ENCODE measurements around the gene SMIM28.
"Not testable (repeated sequence)": the region's sequence is repeated elsewhere in the genome, so short reads cannot be mapped to it uniquely, and the experiment has no call there.

SMIM28 gene

GRCh38 chr6:138377844-138378243 lies at the start of gene SMIM28:
Gene SMIM28 (plus strand): TSS chr6:138377905. CDS start chr6:138378073, 168 bp downstream.
- DNase-seq: no peak

GRCh38 chr6:138328210-138328609 lies 49.5 kb upstream of the SMIM28 start:
- no peak for DNase-seq

- no peak for DNase-seq
These were observed 46.9 kb upstream of the SMIM28 start for GRCh38 chr6:138330763-138331162.

- no peak for DNase-seq
These were observed 46.3 kb upstream of the SMIM28 start for GRCh38 chr6:138331444-138331843.

- DNase-seq: no peak
These were observed 45.7 kb upstream of the SMIM28 start for GRCh38 chr6:138331984-138332383.

- no peak for DNase-seq
These were observed 43.7 kb upstream of the SMIM28 start for GRCh38 chr6:138334000-138334399.

- DNase-seq: no peak
These were observed 42.7 kb upstream of the SMIM28 start for GRCh38 chr6:138334963-138335362.

GRCh38 chr6:138336221-138336620 lies 41.5 kb upstream of the SMIM28 start:
- no peak for DNase-seq

- no peak for DNase-seq
These were observed 40.6 kb upstream of the SMIM28 start for GRCh38 chr6:138337076-138337475.

GRCh38 chr6:138339024-138339423 lies 38.7 kb upstream of the SMIM28 start:
- no peak for DNase-seq

- DNase-seq: no peak
These were observed 36.5 kb upstream of the SMIM28 start for GRCh38 chr6:138341176-138341575.

GRCh38 chr6:138343112-138343511 lies 34.6 kb upstream of the SMIM28 start:
- DNase-seq: no peak

- no peak for DNase-seq
These were observed 32.0 kb upstream of the SMIM28 start for GRCh38 chr6:138345565-138346285.

GRCh38 chr6:138346302-138347195 lies 31.2 kb upstream of the SMIM28 start:
- no peak for DNase-seq

- no peak for DNase-seq
These were observed 29.8 kb upstream of the SMIM28 start for GRCh38 chr6:138347864-138348263.

- DNase-seq: no peak
These were observed 27.8 kb upstream of the SMIM28 start for GRCh38 chr6:138349891-138350290.

GRCh38 chr6:138357928-138358327 lies 19.8 kb upstream of the SMIM28 start:
- DNase-seq: no peak

- DNase-seq: not testable (repeated sequence)
These were observed 9.0 kb upstream of the SMIM28 start for GRCh38 chr6:138368684-138369083.

- DNase-seq: no peak
These were observed 6.9 kb upstream of the SMIM28 start for GRCh38 chr6:138370631-138371451.

GRCh38 chr6:138371452-138371711 lies 6.3 kb upstream of the SMIM28 start:
- DNase-seq: no peak

- DNase-seq: no peak
These were observed 6.0 kb upstream of the SMIM28 start for GRCh38 chr6:138371720-138372119.

- DNase-seq: no peak
These were observed 4.8 kb upstream of the SMIM28 start for GRCh38 chr6:138372711-138373463.

- no peak for DNase-seq
These were observed 3.5 kb upstream of the SMIM28 start for GRCh38 chr6:138374230-138374629.

Measured in stimulated activated CD4-positive, alpha-beta T cell treated with anti-CD3 and anti-CD28 coated beads, Interleukin-15, amount 100 ng/mL, for 24 hours (primary cell).